UCSD-AML1 (cell line): ENCODE data around the gene NHERF2.

ENCODE experiments used
- DNase-seq: peaks from one replicate; lab custom pipeline; 2025; ENCODE audit not compliant: unreplicated experiment; lab: John Stamatoyannopoulos, UW

Gene NHERF2

DNA sequence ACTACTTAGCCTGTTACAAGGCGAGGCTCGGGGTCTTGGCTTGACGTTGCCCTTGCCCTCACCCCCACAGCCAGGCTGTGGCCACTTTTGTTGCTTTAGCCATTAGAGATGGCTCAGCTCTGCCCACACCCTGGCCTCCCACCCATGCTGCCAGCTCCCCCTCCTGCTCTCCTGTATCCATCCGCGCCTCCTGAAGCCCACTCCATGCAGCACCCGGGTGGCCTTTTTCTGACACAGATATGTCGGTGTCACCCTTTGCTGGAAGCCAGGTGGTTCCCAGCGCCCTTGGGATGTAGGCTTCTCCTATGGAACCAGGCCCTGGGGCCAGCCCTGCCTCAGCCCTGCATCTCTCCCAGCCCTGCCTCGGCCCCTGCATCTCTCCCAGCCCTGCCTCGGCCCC lies 30.7 kb downstream of the NHERF2 start:
- no peak for DNase-seq

GRCh38 chr16:2058420-2058819 lies 31.7 kb downstream of the NHERF2 start:
- DNase-seq = no peak

DNA sequence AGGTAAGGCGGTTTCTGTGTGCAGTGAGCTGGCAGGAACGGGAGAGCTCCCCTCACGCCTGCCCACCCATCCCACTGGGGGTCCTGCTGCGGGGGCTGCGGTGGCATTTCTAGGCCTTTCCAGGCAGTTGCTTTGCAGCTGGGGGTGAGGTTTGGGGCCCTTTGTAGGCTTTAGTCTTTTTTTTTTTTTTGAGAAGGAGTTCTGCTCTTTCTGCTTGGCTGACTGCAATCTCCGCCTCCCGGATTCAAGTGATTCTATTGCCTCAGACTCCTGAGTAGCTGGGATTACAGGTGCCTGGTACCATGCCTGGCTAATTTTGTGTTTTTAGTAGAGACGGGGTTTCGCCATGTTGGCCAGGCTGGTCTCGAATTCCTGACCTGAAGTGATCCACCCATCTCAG lies 32.2 kb downstream of the NHERF2 start:
- DNase-seq = no peak

DNA sequence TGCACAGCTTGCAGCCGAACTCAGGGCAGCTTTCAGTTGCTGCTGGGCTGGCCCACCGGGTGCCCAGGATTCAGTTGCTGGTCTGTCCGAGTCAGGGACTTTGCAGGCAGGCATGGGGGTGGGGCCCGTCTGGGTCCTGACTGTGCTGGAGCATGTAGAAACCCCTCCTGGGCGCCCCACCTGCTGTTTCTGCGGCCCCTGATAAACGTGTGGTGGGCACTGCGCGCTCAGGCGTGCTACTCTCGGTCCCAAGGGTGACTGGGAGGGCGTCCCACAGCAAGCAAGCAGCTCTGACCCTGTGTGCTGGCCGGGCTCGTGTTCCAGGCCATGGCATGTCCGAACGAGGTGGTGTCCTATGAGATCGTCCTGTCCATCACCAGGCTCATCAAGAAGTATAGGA lies 33.6 kb downstream of the NHERF2 start:
- DNase-seq = no peak

- DNase-seq = no peak
Observed at GRCh38 chr16:2061023-2061422, 34.3 kb downstream of the NHERF2 start.

- DNase-seq = no peak
Observed at GRCh38 chr16:2061526-2061925, 34.8 kb downstream of the NHERF2 start.

- DNase-seq = no peak
Observed at GRCh38 chr16:2062801-2063200, 36.1 kb downstream of the NHERF2 start.

- no peak for DNase-seq
Observed at GRCh38 chr16:2063861-2064260, 37.2 kb downstream of the NHERF2 start.

- DNase-seq = no peak
Observed at GRCh38 chr16:2064368-2064945, 37.8 kb downstream of the NHERF2 start.

DNA sequence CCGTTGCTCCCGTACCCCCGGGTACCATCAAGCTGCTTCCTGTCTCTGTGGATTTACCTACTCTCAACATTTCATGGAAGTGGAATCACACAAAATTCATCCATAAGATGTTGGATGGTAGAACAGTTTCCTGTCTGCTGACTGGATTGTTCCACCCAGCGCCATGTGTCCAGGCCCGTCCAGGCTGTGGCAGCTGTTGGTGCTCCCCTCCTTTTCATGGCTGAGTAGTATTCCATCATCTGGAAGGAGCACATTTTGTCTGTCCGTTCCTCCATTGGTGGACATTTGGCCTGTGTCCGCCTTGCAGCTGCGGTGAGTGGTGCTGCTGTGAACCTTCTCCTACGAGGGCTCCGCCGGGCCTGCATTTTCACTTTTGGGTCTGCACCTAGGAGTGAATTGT lies 39.4 kb downstream of the NHERF2 start:
- DNase-seq = no peak

- no peak for DNase-seq
Observed at GRCh38 chr16:2070576-2071453, 44.1 kb downstream of the NHERF2 start.

DNA sequence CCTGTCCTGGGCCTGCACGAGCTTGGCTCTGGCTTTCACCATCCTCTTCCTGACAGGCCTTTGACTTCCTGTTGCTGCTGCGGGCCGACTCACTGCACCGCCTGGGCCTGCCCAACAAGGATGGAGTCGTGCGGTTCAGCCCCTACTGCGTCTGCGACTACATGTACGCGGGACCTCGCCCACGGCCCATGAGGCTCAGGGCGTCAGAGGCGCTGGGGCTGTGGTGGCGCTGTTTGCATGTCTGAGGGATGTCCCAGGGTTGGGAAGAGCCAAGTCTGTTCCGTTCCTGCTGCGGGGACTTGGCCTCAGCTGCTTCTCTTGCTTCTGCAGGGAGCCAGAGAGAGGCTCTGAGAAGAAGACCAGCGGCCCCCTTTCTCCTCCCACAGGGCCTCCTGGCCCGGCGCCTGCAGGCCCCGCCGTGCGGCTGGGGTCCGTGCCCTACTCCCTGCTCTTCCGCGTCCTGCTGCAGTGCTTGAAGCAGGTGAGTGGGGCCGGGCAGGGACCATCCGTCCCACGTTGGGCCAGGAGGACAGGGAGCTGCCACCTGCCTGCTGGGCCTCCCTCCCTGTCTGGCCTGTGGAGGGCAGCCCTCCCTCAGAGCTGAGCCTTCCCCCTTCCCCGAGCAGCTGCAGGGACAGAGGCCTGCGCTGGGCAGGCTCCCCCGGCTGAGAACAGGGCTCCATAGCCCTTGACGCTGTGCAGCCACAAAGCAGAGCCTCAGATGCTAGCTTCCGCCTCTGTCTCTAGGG lies 44.9 kb downstream of the NHERF2 start:
- DNase-seq = no peak

GRCh38 chr16:2072926-2073325 lies 46.2 kb downstream of the NHERF2 start:
- DNase-seq = no peak

DNA sequence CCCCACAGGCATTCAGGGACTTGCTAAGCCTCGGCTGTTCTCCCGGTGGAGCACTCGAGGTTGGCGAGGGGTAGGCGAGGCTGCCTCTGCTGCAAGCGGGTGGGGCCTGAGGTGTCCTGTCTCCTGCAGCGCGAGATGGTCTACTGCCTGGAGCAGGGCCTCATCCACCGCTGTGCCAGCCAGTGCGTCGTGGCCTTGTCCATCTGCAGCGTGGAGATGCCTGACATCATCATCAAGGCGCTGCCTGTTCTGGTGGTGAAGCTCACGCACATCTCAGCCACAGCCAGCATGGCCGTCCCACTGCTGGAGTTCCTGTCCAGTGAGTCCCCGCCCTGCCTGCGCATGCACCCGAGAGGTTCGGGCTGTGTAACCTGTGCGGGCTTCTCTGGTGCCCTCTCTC lies 47.4 kb downstream of the NHERF2 start:
- no peak for DNase-seq

DNA sequence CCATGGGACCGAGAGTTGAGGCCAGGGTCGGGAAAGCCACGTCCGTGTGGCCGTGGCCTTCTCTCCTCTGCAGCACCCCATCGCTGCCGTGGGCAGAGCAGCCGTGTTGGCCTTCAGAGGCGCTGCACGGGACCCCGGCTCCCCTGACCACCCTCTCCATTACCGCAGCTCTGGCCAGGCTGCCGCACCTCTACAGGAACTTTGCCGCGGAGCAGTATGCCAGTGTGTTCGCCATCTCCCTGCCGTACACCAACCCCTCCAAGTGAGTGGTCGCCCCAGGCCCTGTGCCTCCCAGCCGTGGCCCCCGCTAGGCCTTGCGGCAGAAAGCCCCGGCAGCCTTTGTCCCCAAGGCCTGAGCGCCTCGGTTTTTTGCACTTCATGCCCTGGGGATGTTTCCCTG lies 48.9 kb downstream of the NHERF2 start:
- DNase-seq = no peak

DNA sequence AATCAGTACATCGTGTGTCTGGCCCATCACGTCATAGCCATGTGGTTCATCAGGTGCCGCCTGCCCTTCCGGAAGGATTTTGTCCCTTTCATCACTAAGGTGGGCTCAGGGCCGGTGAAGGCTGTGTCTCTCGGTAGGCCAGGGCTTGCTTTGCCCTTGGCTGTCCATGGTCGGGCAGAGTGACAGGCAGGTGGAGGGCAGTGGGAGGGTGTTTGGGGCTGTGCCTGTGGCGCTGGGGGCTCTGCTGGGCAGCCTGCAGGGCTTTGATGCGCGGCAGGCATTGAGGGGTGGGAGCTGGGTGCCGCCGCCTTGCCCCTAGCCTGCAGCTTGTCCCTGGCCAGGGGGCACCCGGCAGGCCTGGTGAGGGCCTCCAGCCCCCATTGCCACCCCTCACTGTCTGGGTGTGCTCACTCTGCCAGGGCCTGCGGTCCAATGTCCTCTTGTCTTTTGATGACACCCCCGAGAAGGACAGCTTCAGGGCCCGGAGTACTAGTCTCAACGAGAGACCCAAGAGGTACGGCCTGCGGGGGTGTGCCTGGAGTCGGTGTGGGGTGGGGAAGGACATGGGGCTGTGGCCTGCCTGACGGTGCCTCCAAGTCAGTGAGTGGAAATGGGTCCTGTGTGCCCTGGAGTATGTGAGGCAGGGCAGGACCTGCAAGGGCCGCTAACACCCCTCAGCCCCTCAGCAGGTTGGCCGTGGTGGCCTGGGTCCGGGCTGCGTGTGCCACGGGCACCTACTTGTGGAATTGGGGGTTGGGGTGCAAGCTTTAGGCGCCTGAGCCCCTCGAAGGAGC lies 49.6 kb downstream of the NHERF2 start:
- no peak for DNase-seq

- no peak for DNase-seq
Observed at GRCh38 chr16:2077016-2077415, 50.3 kb downstream of the NHERF2 start.

DNA sequence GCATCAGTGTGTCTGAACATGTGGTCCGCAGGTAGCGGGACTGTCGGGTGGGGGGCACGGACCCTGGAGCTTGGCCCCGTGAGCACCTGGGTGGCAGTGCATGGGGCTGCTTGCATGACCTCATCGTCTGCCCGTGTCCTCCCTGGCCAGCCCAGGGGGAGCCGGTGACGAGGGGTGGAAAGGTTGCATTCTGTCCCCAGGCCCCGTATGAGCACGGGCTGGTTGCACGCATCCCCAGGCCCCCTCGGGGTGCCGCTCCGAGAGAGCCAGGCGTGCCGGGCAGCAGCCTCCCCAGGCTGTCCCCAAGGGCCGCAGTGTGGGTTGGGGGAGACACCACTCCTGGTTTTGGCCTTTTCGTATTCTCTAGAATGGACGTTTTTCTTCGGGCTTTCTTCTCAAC lies 51.0 kb downstream of the NHERF2 start:
- no peak for DNase-seq

GRCh38 chr16:2078096-2078495 lies 51.4 kb downstream of the NHERF2 start:
- DNase-seq = no peak

DNA sequence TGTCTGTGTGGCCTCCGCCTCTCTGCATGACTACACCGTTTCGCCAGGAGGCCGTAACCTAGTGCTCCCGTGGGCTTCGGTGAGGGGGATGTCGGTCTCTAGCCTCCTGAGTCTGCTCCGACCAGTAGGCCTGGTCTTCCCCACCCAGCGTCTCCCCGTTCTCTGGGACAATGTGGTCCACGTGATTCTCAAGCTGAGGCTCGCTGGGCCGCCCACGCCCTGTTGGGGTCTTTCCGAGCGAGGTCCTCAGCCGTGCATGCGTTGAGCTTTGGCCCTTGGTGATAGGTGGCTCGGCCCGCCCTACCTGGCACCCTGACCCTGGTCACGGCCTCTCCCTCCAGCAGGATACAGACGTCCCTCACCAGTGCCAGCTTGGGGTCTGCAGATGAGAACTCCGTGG lies 52.0 kb downstream of the NHERF2 start:
- DNase-seq = no peak

DNA sequence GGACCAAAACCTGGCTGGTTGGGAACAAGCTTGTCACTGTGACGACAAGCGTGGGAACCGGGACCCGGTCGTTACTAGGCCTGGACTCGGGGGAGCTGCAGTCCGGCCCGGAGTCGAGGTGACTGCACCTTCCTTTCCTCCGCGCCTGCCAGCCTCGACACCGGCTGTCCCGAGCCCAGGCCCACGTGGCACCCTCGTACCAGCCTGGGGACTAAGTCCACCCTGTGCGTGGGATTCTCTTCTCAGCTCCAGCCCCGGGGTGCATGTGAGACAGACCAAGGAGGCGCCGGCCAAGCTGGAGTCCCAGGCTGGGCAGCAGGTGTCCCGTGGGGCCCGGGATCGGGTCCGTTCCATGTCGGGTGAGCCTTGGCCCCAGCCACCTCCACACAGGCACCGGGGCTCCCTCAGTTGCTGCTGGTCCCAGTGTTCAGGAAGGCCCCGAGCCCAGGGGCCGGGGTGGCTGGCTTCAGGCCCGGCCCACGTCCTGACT lies 52.7 kb downstream of the NHERF2 start:
- DNase-seq = no peak
